GM19043 (cell line): ENCODE measurements around the gene VSTM2B.

ENCODE experiments used
- ATAC-seq: cut with Tn5 transposase; IDR thresholded peaks from one replicate; pipeline ENCODE4 v1.9.1; 2021; ENCODE audit warnings: low read depth; ENCODE audit not compliant: unreplicated experiment

VSTM2B gene

DNA sequence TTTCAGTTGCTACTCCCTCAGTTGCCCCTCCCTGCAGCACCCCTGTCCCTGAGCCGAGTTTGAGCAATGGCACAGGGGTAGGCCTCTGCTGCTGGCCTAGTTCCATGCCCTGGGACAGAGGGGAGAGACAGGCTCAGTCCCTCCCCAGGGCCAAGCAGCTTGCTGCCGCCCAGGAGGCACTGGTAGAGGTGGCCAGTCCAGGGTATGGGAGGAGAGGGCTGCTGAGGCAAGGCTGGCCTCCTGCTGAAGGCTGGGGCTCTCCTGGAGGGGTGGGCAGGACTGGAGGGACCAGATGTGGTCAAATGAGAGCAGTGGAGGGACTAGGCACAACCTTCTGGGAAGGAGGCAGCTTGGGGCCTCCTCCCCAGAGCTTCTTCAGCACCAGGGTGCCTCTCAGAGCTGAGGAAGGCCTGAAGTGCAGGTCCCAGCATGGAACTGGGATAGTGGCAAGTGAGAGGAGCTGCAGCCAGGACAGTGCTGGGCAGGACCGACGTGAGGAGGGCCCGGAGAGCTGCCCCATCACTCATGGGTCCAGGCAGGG, 29.8 kb upstream of the VSTM2B start:
- ATAC-seq, result no peak

DNA sequence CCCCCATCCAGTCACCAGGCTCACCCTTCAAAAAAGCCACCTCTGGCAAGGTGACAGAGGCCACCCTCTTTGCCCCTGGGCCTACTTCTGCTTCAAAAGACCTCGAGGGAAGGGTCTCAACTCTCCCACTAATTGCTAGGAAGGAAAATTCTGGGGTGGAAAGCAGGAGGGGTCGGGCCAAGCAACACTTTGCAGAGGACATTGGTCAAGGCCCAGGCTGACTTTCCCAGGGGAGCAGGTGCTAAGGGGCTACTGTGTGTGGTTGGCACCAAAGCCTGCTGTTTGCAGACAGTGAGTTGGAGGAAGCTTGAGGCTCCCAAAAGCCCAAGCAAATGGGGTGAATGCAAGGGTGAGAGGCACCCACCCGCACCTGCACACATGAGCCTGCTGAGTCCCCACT, 28.6 kb upstream of the VSTM2B start:
- ATAC-seq, result no peak

DNA sequence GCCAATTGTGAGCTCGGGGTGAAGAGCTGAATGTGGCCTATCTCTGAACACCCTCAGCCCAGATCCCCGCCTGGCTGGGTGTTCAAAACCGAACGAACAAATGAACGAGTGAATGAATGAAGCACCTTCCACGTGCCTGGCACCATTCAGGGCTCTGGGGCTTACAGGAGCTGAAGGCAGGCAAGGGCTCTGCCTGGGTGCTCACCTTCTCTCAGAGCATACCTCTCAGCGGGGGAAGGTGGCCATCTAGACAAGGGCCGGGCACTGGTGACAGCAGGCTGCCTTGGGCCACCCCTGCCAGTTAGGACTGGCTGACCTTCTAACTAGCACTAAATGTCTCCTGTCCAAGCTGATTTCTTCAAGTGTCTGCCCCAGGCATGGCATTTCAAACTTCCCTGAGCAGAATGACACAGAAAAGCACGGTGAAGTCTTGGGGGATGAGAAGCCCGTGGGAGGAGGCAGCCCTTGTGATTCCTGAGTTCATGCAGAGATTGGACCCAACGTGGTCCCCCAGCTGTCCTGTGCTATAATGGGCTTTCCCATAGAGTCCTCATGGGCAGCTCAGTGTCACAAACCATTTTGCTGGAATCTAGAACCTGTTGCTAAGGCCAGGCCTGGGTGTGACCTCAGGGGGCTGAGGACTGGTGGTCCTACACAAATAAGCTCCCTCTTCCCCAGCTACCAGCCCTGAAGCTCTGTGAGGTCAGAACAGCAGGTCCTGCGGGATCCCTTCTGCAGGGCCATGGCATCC, 27.9 kb upstream of the VSTM2B start:
- no peak for ATAC-seq

DNA sequence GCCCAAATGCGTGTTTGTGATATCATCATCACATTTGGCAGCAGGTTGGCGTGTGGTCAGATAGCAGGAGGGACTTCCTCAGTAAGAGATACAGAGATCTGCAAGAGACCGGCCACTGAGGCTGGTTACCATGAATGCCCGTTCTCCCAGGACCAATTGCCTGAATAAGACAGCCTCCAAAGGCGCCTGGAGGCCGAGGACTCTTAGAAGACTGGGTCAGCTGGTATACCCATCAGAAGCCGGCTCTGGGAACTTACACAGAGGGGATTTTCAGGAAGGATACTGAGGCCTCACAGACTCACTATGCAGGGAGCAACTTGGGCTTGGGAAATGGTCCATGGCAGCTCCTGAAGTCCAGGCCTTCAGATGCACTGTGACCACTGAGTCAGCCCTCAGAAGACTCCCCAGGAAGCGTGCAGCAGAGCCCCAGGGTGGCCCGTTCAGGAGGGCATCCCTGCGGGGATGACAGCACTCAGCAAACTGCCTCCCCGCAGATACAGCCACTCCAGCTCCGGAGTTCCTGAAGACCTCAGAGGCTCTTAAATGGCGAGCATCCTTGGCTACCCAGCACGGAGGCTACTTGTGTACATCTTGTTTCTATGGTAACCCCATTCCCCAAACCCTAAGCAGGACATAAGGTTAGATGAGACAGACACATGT, 26.4 kb upstream of the VSTM2B start:
- ATAC-seq, result no peak

DNA sequence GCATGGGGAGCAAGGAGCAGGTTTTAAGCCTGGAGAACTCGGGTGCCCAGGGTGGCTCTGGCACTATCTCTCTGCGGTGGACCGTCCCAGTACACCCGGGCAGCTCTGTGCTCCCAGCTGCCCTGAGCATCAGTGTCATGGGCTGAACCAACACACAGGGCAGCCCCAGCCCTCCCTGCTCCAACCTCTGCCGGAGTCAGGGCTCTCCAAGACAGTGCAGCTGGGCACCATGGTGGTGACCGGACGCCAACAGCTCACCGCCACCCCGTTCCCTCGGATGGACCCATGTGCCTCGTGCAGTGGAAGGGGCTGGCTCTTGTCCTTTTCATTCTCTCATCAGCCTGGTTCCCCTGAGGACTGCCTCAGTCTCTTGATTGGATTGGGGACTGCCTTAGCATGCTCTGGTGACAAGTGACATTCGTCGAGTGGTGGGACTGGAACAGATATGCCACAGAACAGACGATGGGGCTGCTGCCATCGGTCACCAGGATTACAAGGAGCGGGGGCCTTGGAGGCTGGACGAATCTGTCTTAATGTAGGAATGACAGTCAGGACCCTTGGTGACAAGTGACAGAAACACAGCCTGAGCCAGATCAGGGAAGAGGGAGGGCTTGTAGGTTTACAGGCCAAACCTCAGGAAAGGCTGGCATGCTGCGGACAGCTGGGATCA, 25.7 kb upstream of the VSTM2B start:
- no peak for ATAC-seq

DNA sequence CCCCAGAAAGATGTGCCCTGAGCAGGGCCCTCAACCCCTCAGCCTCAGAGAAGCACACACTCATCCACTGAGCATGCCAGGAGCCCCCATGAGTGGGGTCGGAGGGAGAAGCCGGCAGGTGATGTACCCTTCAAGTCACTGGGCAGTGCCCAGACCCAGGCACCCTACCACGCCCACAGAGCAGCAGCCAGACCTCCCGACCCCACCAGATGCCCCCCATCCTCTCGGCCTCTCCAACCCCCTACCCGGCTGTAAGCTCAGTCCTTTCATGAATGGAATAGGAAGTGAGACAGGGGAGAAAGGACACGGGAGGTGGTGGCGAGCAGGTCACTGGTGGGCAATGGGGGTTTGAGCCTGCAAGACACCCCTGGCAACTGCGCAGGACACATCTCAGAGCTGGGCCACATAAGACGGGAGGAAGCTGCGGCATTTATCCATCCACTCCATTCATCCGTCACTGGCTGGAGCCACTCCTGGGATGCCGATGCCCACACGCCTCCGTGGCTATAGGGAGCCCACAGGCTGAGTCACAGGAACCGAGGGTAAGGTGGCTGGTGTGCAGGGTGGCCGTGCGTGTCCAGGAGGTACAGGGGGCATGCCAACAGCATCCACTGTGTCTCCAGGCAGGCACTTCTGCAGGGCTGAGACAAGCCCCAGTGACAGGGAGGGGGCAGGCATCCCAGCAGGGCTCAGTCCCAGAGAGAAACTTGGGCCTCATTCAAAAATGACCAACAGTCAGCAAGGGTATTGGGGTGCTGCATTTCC, 23.8 kb upstream of the VSTM2B start:
- ATAC-seq, result no peak

DNA sequence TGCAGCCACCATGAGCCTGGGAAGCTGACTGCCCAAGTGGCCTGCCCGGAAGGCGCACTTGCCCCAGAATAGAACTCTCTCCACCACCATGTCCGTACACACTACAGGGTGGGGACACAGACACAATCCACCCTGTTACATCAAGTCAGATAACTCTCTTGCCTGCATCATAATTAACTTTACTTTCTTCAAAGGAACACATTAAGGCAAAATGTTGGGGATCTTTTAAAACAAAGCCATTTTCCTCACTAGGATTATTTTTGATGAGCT, 23.3 kb upstream of the VSTM2B start:
- ATAC-seq, result no peak

DNA sequence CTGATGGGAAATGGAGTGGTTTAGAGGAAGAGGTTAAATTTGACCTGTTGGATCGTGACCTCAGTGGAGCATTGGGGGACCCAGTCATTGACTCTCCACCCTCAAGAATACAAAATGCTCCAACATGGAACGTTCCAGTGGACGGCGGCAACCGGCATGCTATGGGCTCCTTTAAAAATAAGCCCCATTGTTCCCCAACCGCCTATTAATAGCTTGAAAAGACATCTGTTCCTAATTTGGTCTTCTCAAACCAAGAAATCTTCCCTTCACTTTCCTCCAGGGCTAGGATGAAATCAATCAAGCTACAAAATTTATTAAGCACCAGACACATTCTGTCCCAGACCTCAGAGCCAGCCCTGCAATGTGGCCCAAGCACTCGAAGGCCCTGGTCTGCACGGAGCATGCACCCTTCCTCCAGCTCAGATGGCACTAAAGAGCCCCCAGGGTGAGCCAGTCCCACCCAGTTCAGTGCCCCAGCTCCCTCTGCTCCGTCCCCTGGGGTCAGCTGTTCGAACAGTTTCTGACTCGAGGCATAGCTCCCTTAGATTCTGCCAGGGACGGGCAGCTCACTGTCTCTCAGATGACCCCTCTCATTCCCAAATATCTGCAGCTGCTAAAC, 22.5 kb upstream of the VSTM2B start:
- ATAC-seq, result no peak

DNA sequence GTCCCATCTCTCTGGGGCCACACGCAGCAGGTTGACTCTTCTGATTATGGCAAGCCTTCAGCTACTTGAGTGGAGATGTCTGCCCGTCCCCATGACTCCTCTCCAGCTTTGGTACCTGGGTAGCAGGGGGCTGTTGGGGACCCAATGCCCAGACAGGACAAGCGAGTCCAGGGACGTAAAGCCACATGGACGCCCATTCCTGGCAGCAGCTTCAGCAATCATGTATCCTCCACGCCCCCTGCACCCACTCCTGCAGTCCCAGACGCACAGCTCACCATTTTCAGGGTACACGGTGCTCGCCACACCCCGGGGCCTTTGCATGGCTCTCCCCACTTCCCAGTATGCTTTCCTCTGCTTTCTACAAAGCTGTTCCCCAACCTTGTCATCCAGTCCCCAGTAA, 22.0 kb upstream of the VSTM2B start:
- no peak for ATAC-seq

DNA sequence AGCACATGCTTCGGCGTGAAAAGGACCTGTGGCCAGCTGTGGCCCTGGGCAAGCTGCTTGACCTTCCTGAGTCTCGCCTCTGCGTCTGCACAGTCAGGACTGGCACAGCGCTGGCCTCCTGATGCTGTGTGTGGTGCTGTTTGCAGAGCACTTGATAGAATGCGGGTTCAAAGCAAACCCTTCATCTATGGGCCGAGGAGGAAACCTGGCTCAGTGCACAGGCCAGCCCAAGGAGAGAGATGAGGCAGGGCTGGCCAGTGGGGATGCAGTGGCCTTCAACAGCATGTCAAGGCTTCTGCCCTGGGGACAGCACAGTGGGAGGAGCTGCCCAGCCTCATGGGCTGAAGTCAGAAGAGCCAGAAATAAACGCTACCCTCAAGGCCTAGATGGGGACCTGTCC, 21.3 kb upstream of the VSTM2B start:
- ATAC-seq, result no peak

DNA sequence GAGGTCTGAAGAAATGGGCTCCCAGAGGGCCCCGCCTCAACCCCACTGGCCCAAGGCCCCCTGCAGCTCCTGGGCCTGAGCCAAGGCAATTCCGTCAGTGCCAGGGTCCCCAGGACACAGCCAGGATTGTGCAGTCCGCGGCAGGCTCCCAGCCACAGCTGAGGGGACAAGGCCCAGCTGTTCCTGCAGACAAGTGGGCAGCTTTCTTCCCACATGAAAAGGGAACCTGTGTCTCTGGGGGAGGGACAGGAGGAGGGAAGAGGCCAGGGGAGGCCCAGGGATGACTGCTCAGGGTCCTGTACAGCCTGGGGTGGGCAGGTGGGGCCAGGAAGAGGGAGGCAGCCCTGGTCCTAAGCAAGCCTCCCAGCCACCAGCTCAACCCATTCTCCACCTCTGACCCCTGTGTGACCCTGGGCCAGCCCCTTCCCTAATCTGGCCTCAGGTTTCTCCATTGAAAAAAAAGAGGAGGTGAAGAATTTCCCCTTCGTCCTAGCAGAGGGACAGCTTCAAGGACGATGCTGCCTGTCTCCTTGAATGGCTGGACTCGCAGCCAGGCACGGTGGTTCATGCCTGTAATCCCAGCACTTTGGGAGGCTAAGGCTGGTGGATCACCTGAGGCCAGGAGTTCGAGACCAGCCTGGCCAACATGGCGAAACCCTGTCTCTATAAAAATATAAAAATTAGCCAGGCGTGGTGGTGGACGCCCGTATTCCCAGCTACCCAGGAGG, 20.5 kb upstream of the VSTM2B start:
- ATAC-seq, result no peak

DNA sequence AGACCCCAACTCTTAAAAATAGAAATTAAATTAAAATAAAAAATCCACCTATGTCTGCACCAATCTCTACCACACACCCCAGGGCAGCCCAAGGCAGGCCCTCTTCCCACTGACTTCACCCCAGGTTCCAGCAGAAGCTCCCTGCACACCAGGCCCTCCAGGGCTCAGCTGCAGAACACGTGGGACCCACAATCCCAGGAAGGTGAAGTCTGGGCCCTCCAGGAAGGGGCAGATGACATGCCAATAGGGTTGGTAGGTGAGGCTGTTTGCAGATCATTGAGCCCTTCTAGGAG, 19.2 kb upstream of the VSTM2B start:
- no peak for ATAC-seq

DNA sequence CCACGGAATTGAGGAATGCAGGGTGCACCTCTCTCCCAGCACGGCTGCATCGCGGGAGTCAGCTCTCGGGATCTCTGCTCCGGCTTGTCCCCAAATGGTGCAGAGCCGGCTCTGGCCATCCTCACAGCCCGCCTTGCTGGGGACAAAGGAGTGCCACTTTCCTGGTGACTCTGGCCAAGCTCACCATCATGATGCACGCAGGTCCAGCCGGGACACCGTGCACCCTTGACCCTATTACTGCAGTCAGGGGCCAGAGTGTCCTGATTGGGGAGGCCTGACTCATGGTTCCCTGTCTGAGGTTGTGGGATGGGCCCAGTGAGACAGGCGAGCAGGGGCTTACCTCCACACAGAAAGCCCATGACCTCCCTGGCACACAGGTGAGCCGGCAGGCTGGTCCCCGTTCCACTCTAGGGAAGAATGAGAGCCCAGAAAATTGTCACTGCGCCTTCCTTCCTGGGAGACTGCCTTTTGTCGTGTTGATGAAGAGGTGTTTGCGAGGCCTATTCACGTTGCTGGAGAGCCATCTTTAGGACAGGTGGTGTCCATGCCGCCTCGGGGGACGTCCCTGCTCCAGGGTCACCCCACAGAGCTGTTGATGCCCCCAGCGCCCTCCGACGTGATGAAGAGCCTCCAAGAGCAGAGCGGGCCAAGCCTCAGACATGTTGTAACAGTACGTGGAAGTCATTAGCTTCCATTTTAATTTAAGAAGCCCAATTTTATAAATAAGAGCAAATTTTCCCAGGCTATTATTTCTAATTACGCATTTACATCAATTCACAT, 18.5 kb upstream of the VSTM2B start:
- no peak for ATAC-seq

DNA sequence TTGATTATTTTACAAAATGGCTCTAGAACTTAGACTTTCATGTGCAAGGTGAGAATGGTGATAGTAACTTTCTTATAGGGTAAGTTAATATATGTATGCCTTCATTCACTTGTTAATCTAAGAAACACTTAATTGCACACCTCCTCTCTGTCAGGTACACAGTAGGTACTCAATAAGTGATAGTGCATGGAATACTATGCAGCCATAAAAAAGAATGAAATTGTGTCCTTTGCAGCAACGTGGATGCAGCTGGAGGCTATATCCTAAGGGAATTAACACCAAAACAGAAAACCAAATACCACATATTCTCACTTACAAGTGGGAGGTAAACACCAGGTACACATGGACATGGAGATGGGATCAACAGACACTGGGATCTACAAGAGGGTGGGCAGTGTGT, 17.6 kb upstream of the VSTM2B start:
- no peak for ATAC-seq

DNA sequence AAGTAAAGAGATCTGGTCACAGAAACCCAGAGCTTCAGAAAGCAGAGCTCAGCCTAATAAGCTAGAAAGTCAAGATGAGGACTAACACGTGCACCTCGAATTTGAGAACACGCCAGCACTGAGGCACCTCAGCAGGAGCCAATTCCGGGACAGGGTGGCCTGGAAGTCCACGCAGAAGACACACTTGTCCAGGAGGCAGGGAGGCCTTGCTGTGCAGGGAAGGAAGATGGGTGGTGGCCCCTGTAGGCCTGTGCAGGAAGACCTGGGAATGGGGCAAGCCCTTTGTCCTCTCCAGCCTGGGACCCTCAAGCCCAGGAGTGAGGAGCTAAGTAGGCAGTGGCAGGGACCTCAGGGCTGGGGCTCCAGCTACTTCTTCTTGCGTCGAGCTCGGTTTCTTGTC, 16.3 kb upstream of the VSTM2B start:
- no peak for ATAC-seq

DNA sequence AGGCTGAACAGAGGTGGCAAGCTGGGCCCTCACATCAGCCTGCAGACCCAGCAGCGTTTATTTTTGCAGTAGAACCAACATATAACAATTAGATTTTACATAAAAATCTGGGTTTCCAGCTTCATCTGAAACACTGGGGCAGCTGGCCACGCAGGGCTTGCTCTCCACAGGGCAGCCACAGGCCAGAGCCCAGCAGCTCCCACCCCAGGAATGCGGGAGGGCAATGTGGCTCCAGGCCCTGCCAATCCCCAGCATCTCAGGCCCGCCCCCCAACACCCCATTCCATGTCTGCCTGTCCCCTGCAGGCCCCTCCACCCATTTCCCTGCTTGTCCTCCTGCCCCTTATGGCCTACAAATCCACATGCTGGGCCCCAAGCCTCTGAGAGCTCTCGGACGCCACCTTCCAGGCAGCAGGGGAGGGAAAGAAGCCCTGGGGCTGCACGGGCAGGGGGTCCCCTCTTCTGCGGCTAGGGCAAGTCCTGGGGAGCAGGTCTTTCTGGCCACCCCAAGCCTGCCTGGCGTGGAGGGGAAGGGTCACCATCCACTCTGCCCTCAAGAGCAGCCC, 15.0 kb upstream of the VSTM2B start:
- ATAC-seq, result no peak

DNA sequence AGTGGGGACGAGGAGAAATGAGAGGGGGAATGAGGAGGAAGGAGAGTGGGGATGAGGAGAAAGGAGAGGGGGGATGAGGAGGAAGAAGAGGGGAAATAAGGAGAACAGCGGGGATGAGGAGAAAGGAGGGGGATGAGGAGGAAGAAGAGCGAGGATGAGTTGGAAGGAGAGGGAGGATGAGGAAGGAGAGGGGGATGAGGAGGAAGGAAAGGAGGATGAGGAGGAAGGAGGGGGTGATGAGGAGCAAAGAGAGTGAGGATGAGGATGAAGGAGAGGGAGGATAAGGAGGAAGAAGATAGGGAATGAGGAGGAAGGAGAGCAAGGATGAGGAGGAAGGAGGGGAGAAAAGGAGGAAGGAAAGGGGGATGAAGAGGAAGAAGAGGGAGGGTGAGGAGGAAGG, 14.0 kb upstream of the VSTM2B start:
- no peak for ATAC-seq

DNA sequence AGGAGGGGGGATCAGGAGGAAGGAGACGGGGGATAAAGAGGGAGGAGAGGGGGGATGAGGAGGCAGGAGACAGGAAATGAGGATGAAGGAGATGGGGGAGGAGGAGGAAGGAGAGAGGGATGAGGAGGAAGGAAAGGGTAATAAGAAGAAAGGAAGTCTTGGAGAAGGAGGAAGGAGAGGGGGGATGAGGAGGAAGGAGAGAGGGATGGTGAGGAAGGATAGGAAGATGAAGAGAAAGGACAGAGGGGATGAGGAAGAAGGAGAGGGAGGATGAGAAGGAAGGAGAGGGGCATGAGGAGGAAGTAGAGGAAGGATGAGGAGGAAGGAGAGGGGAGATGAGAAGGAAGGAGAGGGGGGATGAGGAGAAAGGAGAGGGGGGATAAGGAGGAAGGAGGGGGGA, 13.0 kb upstream of the VSTM2B start:
- ATAC-seq, result no peak

DNA sequence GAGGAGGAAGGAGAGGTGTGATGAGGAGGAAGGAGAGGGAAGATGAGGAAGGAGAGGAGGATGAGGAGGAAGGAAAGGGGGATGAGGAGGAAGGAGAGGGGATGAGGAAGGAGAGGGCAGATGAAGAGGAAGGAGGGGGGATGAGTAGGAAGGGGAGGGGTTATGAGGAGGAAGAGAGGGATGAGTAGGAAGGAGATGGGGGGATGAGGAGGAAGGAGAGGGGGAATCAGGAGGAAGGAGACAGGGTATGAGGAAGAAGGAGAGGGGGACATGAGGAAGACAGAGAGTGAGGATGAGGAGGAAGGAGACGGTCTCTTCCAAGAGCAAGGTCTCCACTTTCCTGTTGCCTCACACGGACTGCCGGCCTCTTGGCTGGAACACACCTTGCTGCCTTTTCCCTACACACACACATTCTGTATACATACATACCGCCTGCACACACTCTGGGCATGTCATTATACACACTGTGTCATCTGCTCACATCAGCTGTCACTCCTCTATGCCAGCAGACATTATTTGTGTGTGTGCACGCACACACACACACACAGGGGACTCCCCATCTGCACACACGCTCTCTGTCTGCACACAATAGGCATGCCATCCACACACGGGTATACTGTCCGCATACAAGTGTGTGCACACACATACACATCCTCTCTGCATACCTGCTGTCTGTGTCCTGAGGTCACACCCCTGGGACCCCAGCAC, 11.1 kb upstream of the VSTM2B start:
- no peak for ATAC-seq
